ENCODE measurements around the gene MITF.

The MITF gene

GRCh38 chr3:69967156-69967555 is 227.9 kb downstream of the MITF start:
- peak; percentile 69 for DNase-seq (ENCODE audit: low spot score)

- DNase-seq (ENCODE audit: low spot score) = no peak
Measured at GRCh38 chr3:69970827-69971226, 231.6 kb downstream of the MITF start.

GRCh38 chr3:69972672-69973071 is 233.4 kb downstream of the MITF start:
- DNase-seq (ENCODE audit: low spot score) = no peak

- DNase-seq (ENCODE audit: low spot score) = no peak
Measured at GRCh38 chr3:69976021-69976420, 236.8 kb downstream of the MITF start.

- DNase-seq (ENCODE audit: low spot score) = no peak
Measured at GRCh38 chr3:69983546-69984265, 244.4 kb downstream of the MITF start.

GRCh38 chr3:69985266-69985665 is 246.0 kb downstream of the MITF start:
- no peak for DNase-seq (ENCODE audit: low spot score)

GRCh38 chr3:69986419-69986818 is 247.2 kb downstream of the MITF start:
- no peak for DNase-seq (ENCODE audit: low spot score)

- DNase-seq (ENCODE audit: low spot score) = no peak
Measured at GRCh38 chr3:69987833-69988232, 248.6 kb downstream of the MITF start.

GRCh38 chr3:69993757-69994156 is 254.5 kb downstream of the MITF start:
- no peak for DNase-seq (ENCODE audit: low spot score)

- DNase-seq (ENCODE audit: low spot score) = no peak
Measured at GRCh38 chr3:69994919-69995318, 255.7 kb downstream of the MITF start.

GRCh38 chr3:69997631-69998307 is 258.5 kb downstream of the MITF start:
- peak; percentile 50 for DNase-seq (ENCODE audit: low spot score)

GRCh38 chr3:69998759-69999139 is 259.5 kb downstream of the MITF start:
- DNase-seq (ENCODE audit: low spot score) = peak; percentile 60

- DNase-seq (ENCODE audit: low spot score) = peak; percentile 70
Measured at GRCh38 chr3:69999140-70000027, 260.1 kb downstream of the MITF start, which contains the start of gene SAMMSON. SAMMSON (plus strand) TSS chr3:69999733.

- DNase-seq (ENCODE audit: low spot score) = peak; percentile 53
Measured at GRCh38 chr3:70000028-70000410, 260.8 kb downstream of the MITF start.

GRCh38 chr3:70000563-70001081 is 261.4 kb downstream of the MITF start:
- peak; percentile 91 for DNase-seq (ENCODE audit: low spot score)

GRCh38 chr3:70003119-70003518 is 263.9 kb downstream of the MITF start:
- no peak for DNase-seq (ENCODE audit: low spot score)

- no peak for DNase-seq (ENCODE audit: low spot score)
Measured at GRCh38 chr3:70006089-70006488, 266.8 kb downstream of the MITF start.

- no peak for DNase-seq (ENCODE audit: low spot score)
Measured at GRCh38 chr3:70010346-70010745, 271.1 kb downstream of the MITF start.

GRCh38 chr3:70011582-70011981 is 272.3 kb downstream of the MITF start:
- DNase-seq (ENCODE audit: low spot score) = no peak

Data from putamen (tissue), 1 donor.